NT2/D1 (cell line): ENCODE measurements around the gene SHC3.

Source experiments
- SUZ12 ChIP-seq: IDR thresholded peaks from 2 replicates; pipeline ENCODE4 v1.6.1; 2011; ENCODE audit not compliant: insufficient read length, insufficient read depth; ENCODE audit errors: extremely low read depth
- YY1 ChIP-seq: IDR thresholded peaks from 2 replicates; pipeline ENCODE4 v1.6.1; 2011; ENCODE audit not compliant: insufficient read length, insufficient read depth
- ZNF274 ChIP-seq: IDR thresholded peaks from 2 replicates; pipeline ENCODE4 v1.6.1; 2011; ENCODE audit warnings: mild to moderate bottlenecking, low read depth, low read length

DNA sequence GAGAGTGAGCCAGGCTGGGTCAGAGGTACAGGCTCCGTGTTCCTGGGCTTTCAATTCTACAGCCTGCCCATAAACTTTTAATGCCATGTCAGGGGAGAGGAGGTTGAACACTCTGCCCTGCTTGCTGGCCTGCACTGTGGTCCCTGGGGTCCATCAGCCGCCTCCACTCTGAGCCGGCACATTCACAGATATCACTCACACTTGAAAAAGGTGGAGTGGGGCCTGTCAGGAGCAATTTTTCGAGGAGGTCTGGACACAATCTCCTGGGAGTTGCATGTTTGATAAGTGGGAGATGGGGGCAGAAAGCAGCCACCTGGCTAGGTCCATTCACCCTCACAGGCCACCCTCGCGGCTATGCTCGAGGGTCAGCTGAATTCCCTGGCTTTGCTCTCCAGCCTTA lies 164.5 kb downstream of the SHC3 start:
- TF ChIP-seq ZNF274 (no peak), SUZ12 (no peak), YY1 (no peak)
